BLaER1 treated with 17β-estradiol and CSF1 and Interleukin-3, amounts not matched to agents 10 nM and 100 nM (cell line): ENCODE results near the gene C4orf36.

ENCODE experiments used
- H3K27ac ChIP-seq, 11 experiments: shearing (Covaris generic); formaldehyde crosslinking; 2 replicates each; pipeline ENCODE4 v1.8.1; 2022
- H3K27me3 ChIP-seq, 11 experiments: shearing (Covaris generic); formaldehyde crosslinking; 2 replicates each; pipeline ENCODE4 v1.8.1; 2022
- H3K36me3 ChIP-seq, 11 experiments: shearing (Covaris generic); formaldehyde crosslinking; 2 replicates each; pipeline ENCODE4 v1.8.1; 2022
- H3K4me1 ChIP-seq, 10 experiments: shearing (Covaris generic); formaldehyde crosslinking; 2 replicates each; pipeline ENCODE4 v1.8.1; 2022
- H3K4me2 ChIP-seq, 11 experiments: shearing (Covaris generic); formaldehyde crosslinking; 2 replicates each; pipeline ENCODE4 v1.8.1; 2022
- H3K4me3 ChIP-seq, 10 experiments: shearing (Covaris generic); formaldehyde crosslinking; 2 replicates each; pipeline ENCODE4 v1.8.1; 2022
- H3K9ac ChIP-seq, 11 experiments: shearing (Covaris generic); formaldehyde crosslinking; 2 replicates each; pipeline ENCODE4 v1.8.1; 2022
- H3K9me3 ChIP-seq, 11 experiments: shearing (Covaris generic); formaldehyde crosslinking; replicated peaks in 1 of 11; 2 replicates each; pipeline ENCODE4 v1.8.1; 2022
- H4K20me1 ChIP-seq, 11 experiments: shearing (Covaris generic); formaldehyde crosslinking; 2 replicates each; pipeline ENCODE4 v1.8.1; 2022
- Cebpa-rat ChIP-seq, 11 experiments: shearing (Covaris generic); IDR thresholded peaks; 2 replicates each; pipeline ENCODE4 v1.8.1; 2022

The C4orf36 gene

DNA sequence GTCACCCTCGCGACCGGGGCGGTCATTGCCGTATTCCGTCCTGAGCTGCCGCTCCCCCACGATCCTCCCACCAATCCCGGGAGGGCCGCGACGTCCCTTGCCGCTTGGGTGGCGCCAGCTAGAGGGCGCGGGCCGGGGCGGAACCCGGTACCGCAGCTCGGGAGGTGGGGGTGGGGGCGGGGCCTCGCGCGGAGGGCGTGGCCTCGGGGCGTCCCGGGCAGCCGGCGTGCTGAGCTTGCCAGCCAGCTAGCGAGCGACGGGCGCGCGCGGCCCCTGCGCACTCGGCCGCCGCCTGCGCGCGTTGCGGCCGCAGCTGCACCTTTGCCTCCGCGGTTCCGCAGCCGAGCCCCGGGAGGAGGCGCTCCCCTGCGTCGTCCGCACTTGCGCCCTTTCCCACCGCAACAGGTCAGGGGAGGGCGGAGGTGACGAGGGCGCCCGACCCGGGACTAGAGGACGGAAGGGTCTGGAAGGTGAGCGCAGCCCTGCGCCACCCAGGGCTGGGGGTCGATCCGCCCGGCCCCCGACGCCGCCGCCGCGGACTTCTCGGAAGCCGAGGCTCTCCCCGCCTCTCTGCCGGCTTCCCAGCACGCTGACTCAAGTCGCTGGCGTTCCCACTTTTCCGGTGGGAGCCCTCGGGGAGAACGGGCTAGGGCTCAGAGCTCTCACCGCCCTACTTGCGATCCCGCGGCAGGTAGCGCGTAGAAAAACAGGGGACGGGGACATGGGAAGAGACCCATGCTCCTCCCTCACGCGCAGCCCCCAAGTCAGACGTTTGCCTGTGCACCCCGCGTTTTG is 42.7 kb upstream of the C4orf36 start, which contains the start of gene AFF1:
TSS of gene AFF1 (plus strand) at position 241 of the 795 bp plus-strand sequence. CDS start 13,523 bp downstream, outside the sequence.
- Histone ChIP-seq H3K4me3 (peak within 1 kb of the TSS; percentile 80 to 98 (median 92)), H3K4me1 (peaks cover 33 to 51% (median 39%) of the 10 kb centered on the region in 10 experiments), H3K4me2 (peak within 1 kb of the TSS; percentile 87 to 99 (median 93)), H3K27ac (peak within 1 kb of the TSS; percentile 88 to 94 (median 91)), H3K27me3 (no peaks in the 10 kb centered on the region), H3K9me3 (no peaks in the 10 kb centered on the region), H3K9ac (peak within 1 kb of the TSS; percentile 87 to 98 (median 93)), H4K20me1 (peaks cover 0 to 8% (median 0%) of the 10 kb centered on the region in 11 experiments; a peak in 4 of 22 replicates), H3K36me3 (peaks cover 12 to 25% (median 17%) of the 10 kb centered on the region in 11 experiments; a peak in 19 of 22 replicates)
- no peak for TF ChIP-seq Cebpa-rat (IDR thresholded peaks at IDR 0.05)

DNA sequence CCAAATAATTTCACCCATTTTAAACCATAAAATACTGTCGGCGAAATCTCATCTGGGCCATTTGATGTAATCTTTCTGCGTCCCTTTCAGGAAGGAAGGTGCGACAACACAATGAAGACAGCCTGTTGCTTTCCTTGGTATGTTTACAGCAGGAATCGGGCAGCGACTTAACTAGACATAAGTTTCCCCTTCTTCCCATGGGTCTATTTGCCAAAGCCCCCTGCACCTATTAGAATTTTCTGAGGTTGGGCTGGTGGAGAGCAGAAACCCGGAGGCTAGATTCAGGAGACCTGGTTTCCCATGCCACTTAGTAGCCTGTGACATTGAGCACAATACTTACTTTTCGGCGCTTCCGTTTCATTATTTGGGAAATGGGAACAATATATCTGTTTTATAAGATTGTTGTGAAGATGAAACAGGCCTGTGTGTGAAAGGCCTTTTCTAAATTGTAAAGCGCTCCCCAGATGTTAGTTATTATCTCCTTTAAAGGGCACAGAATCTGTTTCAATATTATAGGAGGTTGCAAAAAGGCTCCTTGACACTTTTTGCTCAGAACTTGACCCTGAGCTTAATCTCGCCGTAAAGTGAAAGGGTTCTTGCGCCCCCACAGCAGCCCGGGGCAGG is 42.0 kb upstream of the C4orf36 start:
- Histone ChIP-seq H3K4me1 (peaks cover 29 to 51% (median 35%) of the 10 kb centered on the region in 10 experiments), H3K27me3 (no peaks in the 10 kb centered on the region), H3K4me3 (peak overlapping the region; percentile 80 to 98 (median 92)), H3K9me3 (no peaks in the 10 kb centered on the region), H3K36me3 (peaks cover 12 to 30% (median 20%) of the 10 kb centered on the region in 11 experiments; a peak in 19 of 22 replicates), H4K20me1 (peaks cover 0 to 8% (median 0%) of the 10 kb centered on the region in 11 experiments; a peak in 2 of 22 replicates), H3K9ac (peak overlapping the region; percentile 86 to 96 (median 92)), H3K27ac (peak overlapping the region; percentile 70 to 94 (median 91)), H3K4me2 (peak overlapping the region; percentile 85 to 99 (median 92))
- no peak for TF ChIP-seq Cebpa-rat (IDR thresholded peaks at IDR 0.05)

DNA sequence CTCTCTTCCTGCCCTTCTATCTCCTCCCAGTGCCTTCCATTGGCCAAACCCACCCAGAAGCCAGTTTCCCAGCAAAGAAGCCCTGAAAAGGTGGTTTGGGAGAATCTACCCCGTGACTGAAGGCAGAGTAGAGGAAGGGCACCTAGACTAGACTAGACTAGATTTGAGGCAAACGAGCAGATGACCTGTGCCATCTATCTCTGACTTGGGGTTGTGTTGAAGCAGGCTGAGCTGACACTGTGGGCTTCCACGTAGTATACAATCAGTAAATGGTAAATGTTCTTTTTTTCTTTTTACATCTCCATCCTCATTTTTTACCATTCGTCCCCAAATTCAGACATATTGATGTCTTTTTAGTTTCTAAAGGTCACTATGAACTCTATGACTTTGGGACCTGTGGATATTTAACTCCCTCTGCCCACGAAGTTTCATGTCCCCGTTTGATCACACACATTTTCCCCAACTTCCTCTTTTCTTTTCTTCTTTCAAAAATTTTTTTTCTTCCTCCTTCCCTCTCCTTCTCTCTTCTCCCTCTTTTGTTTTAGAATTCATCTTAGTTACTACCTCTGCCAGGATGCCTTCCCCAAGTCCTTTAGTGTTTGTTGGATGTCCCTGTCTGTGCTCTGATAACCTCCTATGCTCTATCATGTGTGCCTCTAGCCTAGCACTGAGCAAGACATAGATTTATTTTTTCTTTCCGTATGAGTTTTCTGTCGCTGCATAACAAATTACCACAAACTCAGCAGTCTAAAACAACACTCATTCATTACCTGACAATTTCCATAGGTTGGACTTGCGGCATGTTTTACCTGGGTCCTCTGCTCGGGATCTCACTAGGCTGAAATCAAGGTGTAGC is 36.4 kb upstream of the C4orf36 start:
- H3K4me3 ChIP-seq = no peak overlapping the region
- no peaks in the 10 kb centered on the region for H3K27me3 ChIP-seq
- peaks cover 18 to 66% (median 37%) of the 10 kb centered on the region in 11 experiments; a peak in 20 of 22 replicates for H3K36me3 ChIP-seq
- H3K9me3 ChIP-seq = no peaks in the 10 kb centered on the region
- no peaks in the 10 kb centered on the region for H4K20me1 ChIP-seq
- H3K4me1 ChIP-seq = peaks cover 20 to 80% (median 50%) of the 10 kb centered on the region in 10 experiments
- H3K27ac ChIP-seq = peak overlapping the region in 10 of 11 experiments; percentile 14 to 68 (median 56); a peak in 19 of 22 replicates
- H3K4me2 ChIP-seq = peak overlapping the region; percentile 38 to 81 (median 69)
- no peak for TF ChIP-seq Cebpa-rat (IDR thresholded peaks at IDR 0.05)
- H3K9ac ChIP-seq = peak overlapping the region in 2 of 11 experiments; percentile 5 to 24; a peak in 3 of 22 replicates

DNA sequence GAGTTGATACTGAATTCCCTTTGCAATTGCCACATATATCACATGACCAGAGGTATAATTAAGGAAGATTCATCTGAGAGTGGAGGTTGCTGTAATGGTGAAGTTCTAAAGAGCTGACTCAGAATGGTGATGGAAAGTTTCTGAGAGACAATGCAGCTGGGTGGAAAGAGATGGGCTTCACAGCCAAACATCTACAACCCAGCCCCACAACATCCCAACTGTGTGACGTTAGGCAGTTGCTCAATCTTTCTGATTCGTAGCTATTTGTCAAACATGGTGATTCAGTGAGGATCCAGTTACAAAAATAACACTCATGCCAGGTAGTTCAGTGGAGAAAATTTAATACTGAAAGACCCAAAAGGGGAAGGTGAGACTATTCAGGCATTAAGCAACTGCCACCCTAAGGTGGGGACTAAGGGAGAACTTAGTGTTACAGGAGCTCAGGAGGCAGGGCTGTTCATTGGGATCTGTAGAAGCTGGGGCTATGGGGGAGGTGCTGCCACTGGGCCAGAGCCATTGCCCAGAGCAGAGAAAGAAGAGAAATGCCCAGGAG is 35.7 kb upstream of the C4orf36 start:
- H3K4me3 ChIP-seq = no peak overlapping the region
- no peaks in the 10 kb centered on the region for H3K27me3 ChIP-seq
- peak overlapping the region; percentile 38 to 81 (median 69) for H3K4me2 ChIP-seq
- peaks cover 18 to 72% (median 37%) of the 10 kb centered on the region in 11 experiments; a peak in 20 of 22 replicates for H3K36me3 ChIP-seq
- H3K9me3 ChIP-seq = no peaks in the 10 kb centered on the region
- TF ChIP-seq Cebpa-rat (IDR thresholded peaks at IDR 0.05) = 0 out of 22 replicates have a peak, but pooled peaks of 2 of the 11 experiments have one; percentile 23 to 42
- H4K20me1 ChIP-seq = no peaks in the 10 kb centered on the region
- H3K27ac ChIP-seq = peak overlapping the region in 10 of 11 experiments; percentile 14 to 68 (median 56); a peak in 19 of 22 replicates
- H3K9ac ChIP-seq = peak overlapping the region in 2 of 11 experiments; percentile 5 to 24; a peak in 2 of 22 replicates
- H3K4me1 ChIP-seq = peaks cover 16 to 75% (median 43%) of the 10 kb centered on the region in 10 experiments

DNA sequence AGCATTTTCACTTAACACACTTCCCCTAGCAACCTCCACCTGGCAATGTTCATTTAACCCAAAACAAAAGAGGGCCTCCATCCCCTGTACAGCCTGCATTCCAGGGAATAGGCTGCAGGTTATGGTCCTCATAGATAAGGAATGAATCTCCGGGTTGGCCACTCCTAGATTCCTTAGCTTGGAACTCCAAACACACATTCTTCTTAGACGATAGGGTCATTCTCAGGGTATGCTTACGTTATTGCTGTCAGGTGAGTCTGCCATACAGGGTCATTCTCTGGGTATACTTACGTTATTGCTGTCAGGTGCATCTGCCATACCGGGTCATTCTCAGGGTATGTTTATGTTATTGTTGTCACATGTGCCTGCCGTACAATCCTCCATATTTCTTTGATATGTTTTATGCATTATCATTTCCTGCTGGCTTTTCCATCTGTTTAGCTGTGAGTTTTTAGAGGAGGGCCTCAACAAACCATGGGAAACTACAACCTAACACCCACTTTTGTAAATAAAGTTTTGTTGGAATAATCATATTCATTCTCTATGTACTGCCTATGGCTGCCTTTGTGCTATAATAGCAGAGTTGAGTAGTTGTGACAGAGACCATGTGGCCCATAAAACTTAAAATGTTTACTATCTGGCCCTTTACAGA is 34.3 kb upstream of the C4orf36 start:
- Histone ChIP-seq H3K9ac (no peak overlapping the region), H3K4me1 (peaks cover 16 to 87% (median 52%) of the 10 kb centered on the region in 10 experiments), H3K9me3 (no peaks in the 10 kb centered on the region), H4K20me1 (no peaks in the 10 kb centered on the region), H3K4me3 (no peak overlapping the region), H3K4me2 (peak overlapping the region in 4 of 11 experiments; percentile 74 to 81 (median 78); a peak in 5 of 22 replicates), H3K27ac (peak overlapping the region in 2 of 11 experiments; percentile 59 to 64; a peak in 3 of 22 replicates), H3K36me3 (peaks cover 18 to 68% (median 38%) of the 10 kb centered on the region in 11 experiments; a peak in 20 of 22 replicates), H3K27me3 (no peaks in the 10 kb centered on the region)
- TF ChIP-seq Cebpa-rat (IDR thresholded peaks at IDR 0.05) = no peak

DNA sequence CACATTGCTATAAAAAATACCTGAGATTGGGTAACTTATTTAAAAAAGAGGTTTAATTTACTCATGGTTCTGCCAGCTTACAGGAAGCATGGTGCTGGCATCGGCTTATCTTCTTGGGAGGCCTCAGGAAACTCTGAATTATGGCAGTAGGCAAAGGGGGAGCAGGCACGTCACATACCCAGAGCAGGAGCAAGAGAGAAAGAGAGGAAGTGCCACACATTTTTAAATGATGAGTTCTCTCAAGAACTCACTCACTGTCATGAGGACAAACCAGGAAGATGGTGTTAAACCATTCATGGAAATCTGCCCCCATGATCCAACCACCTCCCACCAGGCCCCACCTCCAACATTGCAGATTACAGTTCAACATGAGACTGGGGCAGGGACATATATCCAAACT is 32.6 kb upstream of the C4orf36 start:
- H3K36me3 ChIP-seq = peaks cover 6 to 50% (median 22%) of the 10 kb centered on the region in 11 experiments; a peak in 17 of 22 replicates
- no peaks in the 10 kb centered on the region for H3K9me3 ChIP-seq
- no peak for TF ChIP-seq Cebpa-rat (IDR thresholded peaks at IDR 0.05)
- H4K20me1 ChIP-seq = no peaks in the 10 kb centered on the region
- H3K27ac ChIP-seq = peak overlapping the region in 5 of 11 experiments; percentile 0 to 50 (median 22); a peak in 7 of 22 replicates
- no peaks in the 10 kb centered on the region for H3K27me3 ChIP-seq
- peaks cover 18 to 91% (median 61%) of the 10 kb centered on the region in 10 experiments for H3K4me1 ChIP-seq
- peak overlapping the region in 7 of 11 experiments; percentile 13 to 73 (median 43); a peak in 12 of 22 replicates for H3K4me2 ChIP-seq
- no peak overlapping the region for H3K9ac ChIP-seq
- no peak overlapping the region for H3K4me3 ChIP-seq

DNA sequence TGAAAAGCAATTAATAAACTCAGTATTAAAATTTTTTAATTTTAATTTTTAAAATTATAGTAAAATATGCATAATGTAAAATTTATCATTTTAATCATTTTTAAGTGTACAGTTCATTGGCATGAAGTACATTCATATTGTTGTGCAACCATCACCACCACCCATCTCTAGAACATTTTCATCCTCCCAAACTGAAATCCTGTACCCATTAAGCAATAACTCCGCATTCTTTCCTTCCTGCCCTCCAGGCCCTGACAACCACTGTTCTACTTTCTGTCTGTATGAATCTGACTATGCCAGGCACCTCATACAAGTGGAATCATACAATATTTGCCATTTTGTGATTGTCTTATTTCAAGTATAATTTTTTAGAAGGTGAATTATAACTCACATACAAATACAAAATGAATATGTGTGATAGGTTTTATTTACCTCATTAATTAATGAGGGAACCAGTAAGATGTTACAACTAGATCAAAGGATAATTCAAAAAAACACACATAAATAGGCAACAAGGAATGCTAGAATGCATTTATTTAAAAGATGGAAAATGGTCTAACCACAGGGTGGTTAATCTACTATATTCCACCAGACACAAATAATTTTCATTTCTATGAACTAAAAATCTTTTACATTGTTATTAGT is 29.5 kb upstream of the C4orf36 start:
- TF ChIP-seq Cebpa-rat (IDR thresholded peaks at IDR 0.05) = peak in 3 of 11 experiments; percentile 26 to 55 (median 34); a peak in 1 of 22 replicates
- H4K20me1 ChIP-seq = no peaks in the 10 kb centered on the region
- H3K9ac ChIP-seq = peak overlapping the region in 2 of 11 experiments; percentile 20 to 33; a peak in 1 of 22 replicates
- H3K27me3 ChIP-seq = no peaks in the 10 kb centered on the region
- H3K36me3 ChIP-seq = peaks cover 6 to 41% (median 18%) of the 10 kb centered on the region in 11 experiments; a peak in 14 of 22 replicates
- H3K9me3 ChIP-seq = no peaks in the 10 kb centered on the region
- peaks cover 16 to 90% (median 62%) of the 10 kb centered on the region in 10 experiments for H3K4me1 ChIP-seq
- H3K4me3 ChIP-seq = no peak overlapping the region
- H3K4me2 ChIP-seq = peak overlapping the region in 8 of 11 experiments; percentile 31 to 76 (median 70); a peak in 15 of 22 replicates
- peak overlapping the region in 7 of 11 experiments; percentile 3 to 62 (median 40); a peak in 12 of 22 replicates for H3K27ac ChIP-seq
